ENCODE data around the gene HOXA13. TPM values are rescaled to one million over a fixed set of nuclear protein-coding genes. Genes with fewer than 3 reads are reported as not detected.

The HOXA13 gene
- polyA plus RNA-seq, 1 donor from 2014 or later: not detected

DNA sequence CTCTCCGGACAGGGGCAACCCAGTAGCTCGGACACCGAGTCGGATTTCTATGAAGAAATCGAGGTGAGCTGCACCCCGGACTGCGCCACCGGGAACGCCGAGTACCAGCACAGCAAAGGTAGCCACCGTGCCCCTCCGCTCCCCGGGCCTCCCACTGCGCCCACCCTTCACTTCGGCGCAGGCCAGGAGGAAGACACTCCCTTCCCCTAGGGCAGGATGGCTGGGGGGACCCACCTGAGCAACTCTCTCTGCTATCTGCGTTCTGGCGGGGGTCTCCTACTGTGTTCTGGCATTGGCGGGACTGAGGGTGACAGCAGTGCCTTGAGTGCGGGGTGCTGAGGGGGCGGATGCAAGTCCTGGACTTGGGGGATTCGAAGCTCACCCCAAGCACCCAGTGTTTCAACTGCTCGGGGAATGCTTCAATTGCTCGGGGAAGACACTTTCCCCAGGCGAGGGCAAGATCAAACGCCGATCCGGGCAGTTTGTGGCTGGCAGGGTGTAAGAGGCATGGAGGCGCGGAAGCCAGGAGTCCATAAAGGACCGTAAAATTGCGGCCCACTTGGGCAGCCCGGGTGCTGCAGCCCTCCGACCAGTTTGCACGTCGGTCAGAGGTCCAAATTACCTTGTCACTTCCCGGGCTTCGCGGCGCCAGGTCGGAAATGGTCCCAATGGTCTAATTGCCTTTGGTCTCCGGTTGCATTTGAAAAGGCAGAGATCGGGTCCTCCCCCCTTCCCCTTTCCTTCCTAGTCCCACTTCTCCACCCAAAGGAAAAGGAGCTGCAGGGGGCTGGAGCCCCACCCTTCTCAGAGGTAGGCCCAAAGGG, 43.7 kb upstream of the HOXA13 start:
- Histone ChIP-seq H3K9ac (ENCODE audit: low read length) (no peak overlapping the region), H4K20me1 (ENCODE audit: insufficient read depth) (no peaks in the 10 kb centered on the region), H3K79me2 (replicated peaks; ENCODE audit: insufficient read depth, low read length) (no peaks in the 10 kb centered on the region), H3K4me2 (ENCODE audit: low read length) (no peak overlapping the region), H2AFZ (ENCODE audit: low read depth, low read length) (no peak overlapping the region), H3K9me3 (ENCODE audit: low read length) (peaks cover 4% of the 10 kb centered on the region), H3K4me3 (ENCODE audit: low read length) (peak overlapping the region; percentile 56), H3K27ac (ENCODE audit: low read length) (no peak overlapping the region), H3K9me2 (ENCODE audit: insufficient read depth, low read length) (no peaks in the 10 kb centered on the region), H3K36me3 (ENCODE audit: insufficient read depth, low read length) (no peaks in the 10 kb centered on the region), H3K27me3 (ENCODE audit: insufficient read depth, low read depth, low read length) (peaks cover 100% of the 10 kb centered on the region), H3F3A (ENCODE audit: insufficient read depth, low read length, poor library complexity, severe bottlenecking) (no peaks in the 10 kb centered on the region)
- TF ChIP-seq POLR2AphosphoS5 (IDR thresholded peaks at IDR 0.05): peak; percentile 7
- TF ChIP-seq SMC3 (conservative IDR thresholded peaks at IDR 0.05; ENCODE audit: poor library complexity): no peak
- peak; percentile 74 for TF ChIP-seq EZH2 (IDR thresholded peaks at IDR 0.05; ENCODE audit: borderline replicate concordance, insufficient read depth, low read length, poor library complexity, severe bottlenecking)

DNA sequence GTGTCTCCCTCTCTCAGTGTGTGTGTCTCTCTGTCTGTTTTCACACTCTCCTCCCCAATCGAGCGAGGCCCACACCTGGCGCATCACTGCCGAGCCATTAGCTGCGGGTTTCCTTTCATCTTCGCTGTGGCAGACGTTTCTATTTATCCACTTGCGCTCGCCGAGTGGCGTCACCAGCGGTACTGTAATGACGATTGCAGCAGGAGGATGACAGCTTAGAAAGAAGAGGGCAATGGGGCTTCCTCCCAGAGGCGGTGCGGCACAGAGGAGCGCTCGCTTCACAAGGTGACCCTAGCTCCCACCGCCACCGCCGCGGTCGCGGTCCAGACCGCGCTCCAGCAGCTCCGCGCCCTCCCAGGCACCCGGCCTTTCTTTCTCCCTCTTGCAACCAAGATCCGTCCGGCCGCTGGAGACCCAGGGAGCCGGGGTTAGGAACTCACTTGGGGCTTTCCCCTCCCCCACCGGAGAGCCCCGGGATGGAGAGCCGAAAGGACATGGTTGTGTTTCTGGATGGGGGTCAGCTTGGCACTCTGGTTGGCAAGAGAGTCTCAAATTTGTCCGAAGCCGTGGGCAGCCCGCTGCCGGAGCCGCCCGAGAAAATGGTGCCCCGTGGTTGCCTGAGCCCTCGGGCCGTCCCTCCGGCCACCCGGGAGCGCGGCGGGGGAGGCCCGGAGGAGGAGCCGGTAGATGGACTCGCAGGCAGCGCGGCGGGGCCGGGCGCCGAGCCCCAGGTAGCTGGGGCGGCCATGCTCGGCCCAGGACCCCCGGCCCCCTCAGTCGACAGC, 42.9 kb upstream of the HOXA13 start, which contains the start of gene EVX1:
Gene EVX1, plus strand, starts transcription at position 248 of the 785 bp plus-strand sequence. Its CDS starts 229 bp downstream, at position 477.
- no peaks in the 10 kb centered on the region for H3K9me3 ChIP-seq (ENCODE audit: low read length)
- no peaks in the 10 kb centered on the region for H3K9me2 ChIP-seq (ENCODE audit: insufficient read depth, low read length)
- peaks cover 100% of the 10 kb centered on the region for H3K27me3 ChIP-seq (ENCODE audit: insufficient read depth, low read depth, low read length)
- no peak within 1 kb of the TSS for H2AFZ ChIP-seq (ENCODE audit: low read depth, low read length)
- H3K27ac ChIP-seq (ENCODE audit: low read length): no peak within 1 kb of the TSS
- peak within 1 kb of the TSS; percentile 67 for H3K4me2 ChIP-seq (ENCODE audit: low read length)
- no peaks in the 10 kb centered on the region for H3F3A ChIP-seq (ENCODE audit: insufficient read depth, low read length, poor library complexity, severe bottlenecking)
- H4K20me1 ChIP-seq (ENCODE audit: insufficient read depth): no peaks in the 10 kb centered on the region
- no peak within 1 kb of the TSS for H3K9ac ChIP-seq (ENCODE audit: low read length)
- TF ChIP-seq EP300 (conservative IDR thresholded peaks at IDR 0.05; ENCODE audit: poor library complexity, severe bottlenecking): no peak
- TF ChIP-seq, protein P1, sequence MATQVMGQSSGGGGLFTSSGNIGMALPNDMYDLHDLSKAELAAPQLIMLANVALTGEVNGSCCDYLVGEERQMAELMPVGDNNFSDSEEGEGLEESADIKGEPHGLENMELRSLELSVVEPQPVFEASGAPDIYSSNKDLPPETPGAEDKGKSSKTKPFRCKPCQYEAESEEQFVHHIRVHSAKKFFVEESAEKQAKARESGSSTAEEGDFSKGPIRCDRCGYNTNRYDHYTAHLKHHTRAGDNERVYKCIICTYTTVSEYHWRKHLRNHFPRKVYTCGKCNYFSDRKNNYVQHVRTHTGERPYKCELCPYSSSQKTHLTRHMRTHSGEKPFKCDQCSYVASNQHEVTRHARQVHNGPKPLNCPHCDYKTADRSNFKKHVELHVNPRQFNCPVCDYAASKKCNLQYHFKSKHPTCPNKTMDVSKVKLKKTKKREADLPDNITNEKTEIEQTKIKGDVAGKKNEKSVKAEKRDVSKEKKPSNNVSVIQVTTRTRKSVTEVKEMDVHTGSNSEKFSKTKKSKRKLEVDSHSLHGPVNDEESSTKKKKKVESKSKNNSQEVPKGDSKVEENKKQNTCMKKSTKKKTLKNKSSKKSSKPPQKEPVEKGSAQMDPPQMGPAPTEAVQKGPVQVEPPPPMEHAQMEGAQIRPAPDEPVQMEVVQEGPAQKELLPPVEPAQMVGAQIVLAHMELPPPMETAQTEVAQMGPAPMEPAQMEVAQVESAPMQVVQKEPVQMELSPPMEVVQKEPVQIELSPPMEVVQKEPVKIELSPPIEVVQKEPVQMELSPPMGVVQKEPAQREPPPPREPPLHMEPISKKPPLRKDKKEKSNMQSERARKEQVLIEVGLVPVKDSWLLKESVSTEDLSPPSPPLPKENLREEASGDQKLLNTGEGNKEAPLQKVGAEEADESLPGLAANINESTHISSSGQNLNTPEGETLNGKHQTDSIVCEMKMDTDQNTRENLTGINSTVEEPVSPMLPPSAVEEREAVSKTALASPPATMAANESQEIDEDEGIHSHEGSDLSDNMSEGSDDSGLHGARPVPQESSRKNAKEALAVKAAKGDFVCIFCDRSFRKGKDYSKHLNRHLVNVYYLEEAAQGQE (IDR thresholded peaks at IDR 0.05; ENCODE audit: borderline replicate concordance): no peak
- TF ChIP-seq RAD21 (conservative IDR thresholded peaks at IDR 0.05): no peak
- TF ChIP-seq POLR2AphosphoS5 (IDR thresholded peaks at IDR 0.05): peak; percentile 45
- no peak for TF ChIP-seq SMC3 (conservative IDR thresholded peaks at IDR 0.05; ENCODE audit: poor library complexity)
- TF ChIP-seq MXI1 (conservative IDR thresholded peaks at IDR 0.05; ENCODE audit: poor library complexity, severe bottlenecking): no peak
- peak; percentile 83 for TF ChIP-seq EZH2 (IDR thresholded peaks at IDR 0.05; ENCODE audit: borderline replicate concordance, insufficient read depth, low read length, poor library complexity, severe bottlenecking)
- no peak for TF ChIP-seq TAF1 (IDR thresholded peaks at IDR 0.05; ENCODE audit: low read depth)
- H3K79me2 ChIP-seq (replicated peaks; ENCODE audit: insufficient read depth, low read length): no peaks in the 10 kb centered on the region
- H3K36me3 ChIP-seq (ENCODE audit: insufficient read depth, low read length): no peaks in the 10 kb centered on the region
- peak within 1 kb of the TSS; percentile 56 for H3K4me3 ChIP-seq (ENCODE audit: low read length)

Data from neural cell (in vitro differentiated cells).